Caco-2 (cell line): Measurements from ENCODE around the gene RBBP7. TPM values are rescaled to one million over a fixed set of nuclear protein-coding genes. Genes with fewer than 3 reads are reported as not detected.

Source experiments
- BruUV-seq: library from RNA; stranded (reverse); fragments of 400-500 nt; replicated peaks from 2 replicates; lab custom pipeline; 2021; lab: Mats Ljungman, UMichigan
- CTCF ChIA-PET: fragments of 300-600 bp; sonication (Branson Sonifier 250); formaldehyde crosslinking; loops from one replicate; lab custom pipeline; 2022; ENCODE audit warnings: antibody characterized with exemption; lab: Charles Lee
- POLR2A ChIA-PET: fragments of 300-600 bp; sonication (Branson Sonifier 250); formaldehyde crosslinking; loops from one replicate; lab custom pipeline; 2022; ENCODE audit warnings: antibody characterized with exemption; lab: Charles Lee
- DNase-seq, 2 experiments: peaks; one replicate each; pipeline versions ENCODE4 v3.0.0 to v3.0.0-alpha.2; 2020 to 2022
- H3K27me3 ChIP-seq: replicated peaks from 2 replicates; pipeline ENCODE4 v1.6.0; 2011; ENCODE audit warnings: low read length; ENCODE audit not compliant: control insufficient read depth, insufficient read depth
- H3K36me3 ChIP-seq: 2 replicates; pipeline ENCODE4 v1.5.1; 2011; ENCODE audit warnings: low read length; ENCODE audit not compliant: control insufficient read depth, insufficient read depth
- H3K4me1 ChIP-seq: fragments of 250-450 bp; sonication (Bioruptor Pico); 2 replicates; pipeline ENCODE4 v1.5.1; 2020; ENCODE audit warnings: mild to moderate bottlenecking
- H3K4me3 ChIP-seq: 2 replicates; pipeline ENCODE4 v1.5.1; 2011; ENCODE audit warnings: low read depth, mild to moderate bottlenecking, control low read depth, low read length
- H3K9me3 ChIP-seq: fragments of 250-450 bp; sonication (Bioruptor Pico); 2 replicates; pipeline ENCODE4 v1.5.1; 2020; ENCODE audit warnings: mild to moderate bottlenecking, moderate library complexity
- H3K27ac Mint-ChIP-seq: one replicate; pipeline ENCODE4 v1.8.0; 2022; ENCODE audit warnings: mixed read lengths; ENCODE audit not compliant: unreplicated experiment
- H3K27me3 Mint-ChIP-seq: one replicate; pipeline ENCODE4 v1.8.0; 2022; ENCODE audit warnings: mixed read lengths; ENCODE audit not compliant: insufficient read depth, unreplicated experiment
- H3K36me3 Mint-ChIP-seq: one replicate; pipeline ENCODE4 v1.8.0; 2022; ENCODE audit warnings: mild to moderate bottlenecking, mixed read lengths; ENCODE audit not compliant: insufficient read depth, unreplicated experiment
- H3K4me1 Mint-ChIP-seq: one replicate; pipeline ENCODE4 v1.8.0; 2022; ENCODE audit warnings: low read depth, mixed read lengths; ENCODE audit not compliant: unreplicated experiment
- H3K4me3 Mint-ChIP-seq: one replicate; pipeline ENCODE4 v1.8.0; 2022; ENCODE audit warnings: mild to moderate bottlenecking, moderate library complexity, mixed read lengths; ENCODE audit not compliant: unreplicated experiment
- H3K9me3 Mint-ChIP-seq: one replicate; pipeline ENCODE4 v1.8.0; 2022; ENCODE audit warnings: mixed read lengths; ENCODE audit not compliant: unreplicated experiment
- intact Hi-C: fragments of 100-400 bp; cut with micrococcal nuclease; formaldehyde crosslinking; loops from one replicate; pipeline ENCODE4 v1.10.0; 2022; ENCODE audit not compliant: unreplicated experiment
- total RNA-seq: library from RNA; stranded (reverse); gene quantifications from 2 replicates; pipeline ENCODE4 v1.2.3, GENCODE V29; 2022
- TF ChIP-seq, protein P1 (sequence below), 2 experiments: fragments of 200-600 bp in 1 of 2; IDR thresholded peaks; 1 replicate in 1 of 2; 2 replicates in 1 of 2; pipeline versions ENCODE4 v1.5.1 to v1.8.0; 2011 to 2022; ENCODE audit warnings: antibody characterized with exemption in 1 of 2, control low read depth in 1 of 2, inconsistent platforms in 1 of 2, low read depth in 1 of 2, low read length in 1 of 2, mild to moderate bottlenecking in 1 of 2, moderate library complexity in 1 of 2; ENCODE audit not compliant: insufficient read depth in 1 of 2, severe bottlenecking in 1 of 2, unreplicated experiment in 1 of 2

Gene RBBP7
- total RNA-seq, 1 experiment from 2014 or later: 131 TPM

DNA sequence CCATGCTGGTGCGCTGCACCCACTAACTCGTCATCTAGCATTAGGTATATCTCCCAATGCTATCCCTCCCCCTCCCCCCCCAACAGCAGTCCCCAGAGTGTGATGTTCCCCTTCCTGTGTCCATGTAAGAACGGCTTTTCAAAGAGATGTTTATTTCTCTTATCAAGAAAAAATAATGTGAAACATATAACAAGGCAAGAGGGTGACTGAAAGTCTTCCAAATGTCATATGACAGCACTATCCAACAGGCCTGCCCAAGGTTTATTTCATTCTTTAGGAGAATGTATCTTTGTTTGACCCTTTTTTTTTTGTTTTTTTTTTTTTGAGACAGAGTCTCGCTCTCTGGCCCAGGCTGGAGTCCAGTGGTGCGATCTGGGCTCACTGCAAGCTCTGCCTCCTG is 46.4 kb upstream of the RBBP7 start:
- Mint-ChIP-seq H3K27me3 (peaks cover 5% of the 10 kb centered on the region), H3K36me3 (no peaks in the 10 kb centered on the region)
- BruUV-seq: no TSS peak

DNA sequence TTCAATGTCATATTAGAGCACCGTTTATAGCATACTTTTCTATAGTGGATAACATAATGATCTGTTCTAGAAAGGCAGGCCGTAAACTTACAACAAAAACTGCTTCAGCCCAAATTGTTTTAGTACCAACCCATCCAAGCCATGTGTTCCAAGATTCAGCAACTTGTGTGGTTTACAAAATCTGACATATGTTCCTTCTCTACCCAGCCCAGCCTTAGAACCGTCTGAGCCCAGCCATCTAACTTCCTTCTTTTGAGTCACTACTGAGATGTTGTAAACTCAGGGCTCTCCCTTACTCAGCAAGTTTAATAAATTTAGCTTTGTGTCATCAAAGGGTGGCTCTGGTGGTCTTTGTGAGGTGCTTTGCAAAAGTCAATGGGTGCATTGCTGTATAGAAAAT is 43.9 kb upstream of the RBBP7 start:
- intact Hi-C loops: no loop called here
- CTCF ChIA-PET: no interaction called here
- POLR2A ChIA-PET: no interaction called here

More for the DNA sequence above, 46.4 kb upstream of the RBBP7 start:
- no peaks in the 10 kb centered on the region for H3K9me3 Mint-ChIP-seq
- Histone ChIP-seq H3K36me3 (no peaks in the 10 kb centered on the region), H3K4me1 (no peaks in the 10 kb centered on the region), H3K9me3 (no peaks in the 10 kb centered on the region), H3K27me3 (no peaks in the 10 kb centered on the region), H3K4me3 (no peak overlapping the region)
- DNase-seq: no peak
- no peaks in the 10 kb centered on the region for H3K4me1 Mint-ChIP-seq
- ChIA-PET POLR2A (no interaction called here), CTCF (no interaction called here)
- intact Hi-C loops: no loop called here
- H3K27ac Mint-ChIP-seq: no peak overlapping the region
- TF ChIP-seq, protein P1, sequence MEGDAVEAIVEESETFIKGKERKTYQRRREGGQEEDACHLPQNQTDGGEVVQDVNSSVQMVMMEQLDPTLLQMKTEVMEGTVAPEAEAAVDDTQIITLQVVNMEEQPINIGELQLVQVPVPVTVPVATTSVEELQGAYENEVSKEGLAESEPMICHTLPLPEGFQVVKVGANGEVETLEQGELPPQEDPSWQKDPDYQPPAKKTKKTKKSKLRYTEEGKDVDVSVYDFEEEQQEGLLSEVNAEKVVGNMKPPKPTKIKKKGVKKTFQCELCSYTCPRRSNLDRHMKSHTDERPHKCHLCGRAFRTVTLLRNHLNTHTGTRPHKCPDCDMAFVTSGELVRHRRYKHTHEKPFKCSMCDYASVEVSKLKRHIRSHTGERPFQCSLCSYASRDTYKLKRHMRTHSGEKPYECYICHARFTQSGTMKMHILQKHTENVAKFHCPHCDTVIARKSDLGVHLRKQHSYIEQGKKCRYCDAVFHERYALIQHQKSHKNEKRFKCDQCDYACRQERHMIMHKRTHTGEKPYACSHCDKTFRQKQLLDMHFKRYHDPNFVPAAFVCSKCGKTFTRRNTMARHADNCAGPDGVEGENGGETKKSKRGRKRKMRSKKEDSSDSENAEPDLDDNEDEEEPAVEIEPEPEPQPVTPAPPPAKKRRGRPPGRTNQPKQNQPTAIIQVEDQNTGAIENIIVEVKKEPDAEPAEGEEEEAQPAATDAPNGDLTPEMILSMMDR (IDR thresholded peaks at IDR 0.05; ENCODE audit: insufficient read depth in 1 of 2, low read depth in 1 of 2, low read length in 1 of 2, severe bottlenecking in 1 of 2, unreplicated experiment in 1 of 2): no peak
- H3K4me3 Mint-ChIP-seq: no peak overlapping the region

GRCh38 chrX:16910376-16910775 is 40.2 kb upstream of the RBBP7 start:
- no TSS peak for BruUV-seq
- TF ChIP-seq, protein P1 (IDR thresholded peaks at IDR 0.05; ENCODE audit: insufficient read depth in 1 of 2, low read depth in 1 of 2, low read length in 1 of 2, severe bottlenecking in 1 of 2, unreplicated experiment in 1 of 2): no peak
- Mint-ChIP-seq H3K4me1 (no peaks in the 10 kb centered on the region), H3K27ac (no peak overlapping the region), H3K9me3 (no peaks in the 10 kb centered on the region), H3K27me3 (no peaks in the 10 kb centered on the region), H3K4me3 (no peak overlapping the region), H3K36me3 (no peaks in the 10 kb centered on the region)
- Histone ChIP-seq H3K27me3 (no peaks in the 10 kb centered on the region), H3K4me3 (no peak overlapping the region), H3K9me3 (no peaks in the 10 kb centered on the region), H3K4me1 (no peaks in the 10 kb centered on the region), H3K36me3 (no peaks in the 10 kb centered on the region)
- no peak for DNase-seq
- intact Hi-C loops: no loop called here
- CTCF ChIA-PET: no interaction called here
- POLR2A ChIA-PET: no interaction called here

More for the DNA sequence above, 43.9 kb upstream of the RBBP7 start:
- no peaks in the 10 kb centered on the region for H3K27me3 ChIP-seq
- Mint-ChIP-seq H3K27ac (no peak overlapping the region), H3K36me3 (no peaks in the 10 kb centered on the region), H3K4me1 (no peaks in the 10 kb centered on the region), H3K27me3 (peaks cover 2% of the 10 kb centered on the region), H3K9me3 (no peaks in the 10 kb centered on the region), H3K4me3 (no peak overlapping the region)
- no TSS peak for BruUV-seq
- no peak for DNase-seq
- H3K36me3 ChIP-seq: no peaks in the 10 kb centered on the region
- TF ChIP-seq, protein P1 (IDR thresholded peaks at IDR 0.05; ENCODE audit: insufficient read depth in 1 of 2, low read depth in 1 of 2, low read length in 1 of 2, severe bottlenecking in 1 of 2, unreplicated experiment in 1 of 2): no peak
- no peaks in the 10 kb centered on the region for H3K4me1 ChIP-seq
- no peak overlapping the region for H3K4me3 ChIP-seq
- H3K9me3 ChIP-seq: no peaks in the 10 kb centered on the region
